Iris pigment epithelial cell (primary cell): ENCODE measurements around the gene FERD3L.

Experiments
- DNase-seq: peaks from one replicate; pipeline ENCODE4 v3.0.0-alpha.2; 2011; ENCODE audit warnings: low read depth

The FERD3L gene

DNA sequence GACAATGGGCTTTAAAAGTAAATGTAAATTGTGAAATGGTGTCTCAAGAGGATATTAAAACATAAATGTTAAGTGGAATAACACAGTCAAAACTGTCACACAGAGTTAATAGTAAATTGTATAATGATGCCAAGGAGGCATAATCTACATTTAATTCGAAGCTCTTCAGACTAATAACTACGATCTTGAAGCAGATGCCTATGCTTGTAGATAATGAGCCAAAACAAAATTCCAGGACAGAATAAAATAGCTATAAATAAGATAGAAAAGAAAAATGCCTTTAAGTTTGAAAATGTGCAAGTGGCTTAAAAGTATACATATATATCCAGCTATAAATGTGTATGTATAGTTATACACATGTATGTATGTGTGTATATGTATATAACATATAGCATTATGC lies 45.3 kb downstream of the FERD3L start:
- DNase-seq, result no peak

DNA sequence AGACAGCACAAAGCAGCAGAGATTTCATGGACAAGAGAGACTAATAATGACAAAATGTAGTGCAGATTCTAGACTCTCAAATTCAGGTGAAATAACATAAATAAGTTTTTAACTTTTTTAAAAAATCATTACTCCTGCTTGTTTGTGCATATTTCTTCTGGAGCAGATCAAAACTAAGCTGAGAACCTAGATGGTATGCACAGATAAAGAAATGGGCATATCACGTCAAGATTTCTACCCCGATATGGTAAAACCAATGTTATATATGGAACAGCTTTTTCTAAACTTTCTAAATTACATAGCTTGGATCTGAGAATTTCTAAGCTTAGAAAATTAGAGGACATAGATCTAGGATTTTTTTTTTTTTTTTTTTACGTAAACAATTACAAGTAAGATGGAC lies 46.0 kb downstream of the FERD3L start:
- DNase-seq, result no peak

DNA sequence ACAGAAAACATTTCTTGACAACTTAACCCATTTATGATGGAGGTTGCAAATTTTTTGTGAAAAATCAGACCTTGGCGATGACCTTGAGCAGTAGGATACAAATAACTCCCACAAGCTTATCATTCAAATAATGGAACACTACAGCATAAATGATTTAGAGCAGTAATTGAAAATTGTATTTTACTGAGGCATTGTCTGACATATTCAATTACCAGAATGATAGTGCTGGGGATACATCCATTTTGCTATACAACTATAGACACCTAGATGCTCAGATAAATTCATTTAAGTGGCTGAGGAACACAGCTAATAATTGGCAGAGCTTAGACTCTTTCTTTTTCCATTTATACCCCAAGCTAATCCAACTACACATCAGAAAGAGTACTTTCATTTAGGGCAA lies 46.7 kb downstream of the FERD3L start:
- no peak for DNase-seq

DNA sequence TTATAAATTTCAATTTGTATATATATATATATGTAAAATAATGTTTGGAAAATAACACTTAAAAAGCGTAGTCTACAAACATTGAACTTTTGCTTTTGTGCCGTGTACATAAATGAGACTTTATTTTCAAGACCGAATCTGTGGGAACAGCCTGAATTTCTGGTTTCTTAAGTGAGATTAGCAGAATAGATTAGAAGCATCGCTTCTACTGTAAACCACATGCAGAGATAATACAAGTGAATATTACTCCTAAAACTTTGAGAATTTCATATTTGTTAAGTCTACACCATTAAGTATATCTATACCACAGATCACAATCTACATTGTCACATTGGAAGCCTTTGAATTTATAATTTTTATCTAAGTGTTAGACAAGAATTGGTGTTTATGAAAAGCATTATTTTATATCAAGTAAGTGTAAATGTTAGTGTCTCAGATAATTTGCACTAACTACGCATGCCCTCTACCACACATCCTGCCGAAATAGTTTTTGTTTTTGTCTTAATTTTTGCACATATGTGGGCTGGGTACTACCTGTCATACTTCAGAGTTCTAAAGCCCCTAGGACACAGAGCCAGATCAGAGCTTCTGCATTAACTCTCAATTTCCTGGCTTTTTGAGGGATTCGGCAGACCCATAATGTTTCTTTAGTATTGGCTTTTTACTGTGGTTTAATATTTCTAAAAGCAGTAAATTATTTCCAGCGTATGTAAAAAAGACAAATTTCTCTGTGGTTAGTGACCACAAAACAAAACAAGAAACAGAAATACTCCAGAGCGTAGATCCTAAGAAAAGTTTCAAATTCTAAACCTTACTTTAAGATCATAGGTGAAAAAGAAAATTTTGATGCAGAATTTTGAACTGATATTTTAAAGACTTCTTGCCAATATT lies 47.8 kb downstream of the FERD3L start:
- no peak for DNase-seq

DNA sequence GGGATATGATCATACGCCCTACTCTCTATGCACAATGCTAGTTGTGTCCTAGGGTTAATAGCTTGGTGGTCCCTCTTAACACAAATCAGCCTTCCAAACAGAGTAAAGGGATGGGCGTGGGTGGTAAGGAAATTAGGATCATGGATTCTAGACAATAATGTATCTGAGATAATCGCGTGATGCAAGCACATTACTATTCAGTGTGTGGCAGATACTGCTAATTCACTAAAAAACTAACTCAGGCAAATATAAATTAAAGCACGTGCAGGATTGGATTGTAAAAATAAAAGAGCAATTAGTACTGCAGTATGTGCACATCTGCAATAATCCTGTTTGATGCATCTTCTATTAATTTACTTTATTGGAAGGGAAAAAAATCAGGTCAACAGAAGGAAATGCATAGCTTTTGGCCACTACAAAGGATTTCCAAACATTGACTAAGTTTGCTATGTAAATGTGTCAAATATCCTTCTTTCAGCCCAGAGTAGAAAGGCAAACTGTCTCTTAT lies 49.8 kb downstream of the FERD3L start:
- DNase-seq, result no peak
